LHCN-M2 (cell line): ENCODE measurements around the gene ZNF407. TPM values are rescaled to one million over a fixed set of nuclear protein-coding genes. Genes with fewer than 3 reads are reported as not detected.
"Not testable (repeated sequence)": the region's sequence is repeated elsewhere in the genome, so short reads cannot be mapped to it uniquely, and the experiment has no call there.

ENCODE experiments used
- DNase-seq: peaks from one replicate; pipeline ENCODE4 v3.0.0-alpha.2; 2012; ENCODE audit warnings: low read depth
- polyA plus RNA-seq: library from polyadenylated mRNA; unstranded; fragments of >200 nt; gene quantifications from one replicate; pipeline ENCODE4 v1.2.1, GENCODE V29; 2012; ENCODE audit warnings: missing spikeins
- total RNA-seq: library from RNA; depleted of rRNA; stranded (reverse); fragments of >200 nt; gene quantifications from 2 replicates; pipeline ENCODE4 v1.2.3, GENCODE V29; 2014; rRNA removed

The ZNF407 gene, protein sequence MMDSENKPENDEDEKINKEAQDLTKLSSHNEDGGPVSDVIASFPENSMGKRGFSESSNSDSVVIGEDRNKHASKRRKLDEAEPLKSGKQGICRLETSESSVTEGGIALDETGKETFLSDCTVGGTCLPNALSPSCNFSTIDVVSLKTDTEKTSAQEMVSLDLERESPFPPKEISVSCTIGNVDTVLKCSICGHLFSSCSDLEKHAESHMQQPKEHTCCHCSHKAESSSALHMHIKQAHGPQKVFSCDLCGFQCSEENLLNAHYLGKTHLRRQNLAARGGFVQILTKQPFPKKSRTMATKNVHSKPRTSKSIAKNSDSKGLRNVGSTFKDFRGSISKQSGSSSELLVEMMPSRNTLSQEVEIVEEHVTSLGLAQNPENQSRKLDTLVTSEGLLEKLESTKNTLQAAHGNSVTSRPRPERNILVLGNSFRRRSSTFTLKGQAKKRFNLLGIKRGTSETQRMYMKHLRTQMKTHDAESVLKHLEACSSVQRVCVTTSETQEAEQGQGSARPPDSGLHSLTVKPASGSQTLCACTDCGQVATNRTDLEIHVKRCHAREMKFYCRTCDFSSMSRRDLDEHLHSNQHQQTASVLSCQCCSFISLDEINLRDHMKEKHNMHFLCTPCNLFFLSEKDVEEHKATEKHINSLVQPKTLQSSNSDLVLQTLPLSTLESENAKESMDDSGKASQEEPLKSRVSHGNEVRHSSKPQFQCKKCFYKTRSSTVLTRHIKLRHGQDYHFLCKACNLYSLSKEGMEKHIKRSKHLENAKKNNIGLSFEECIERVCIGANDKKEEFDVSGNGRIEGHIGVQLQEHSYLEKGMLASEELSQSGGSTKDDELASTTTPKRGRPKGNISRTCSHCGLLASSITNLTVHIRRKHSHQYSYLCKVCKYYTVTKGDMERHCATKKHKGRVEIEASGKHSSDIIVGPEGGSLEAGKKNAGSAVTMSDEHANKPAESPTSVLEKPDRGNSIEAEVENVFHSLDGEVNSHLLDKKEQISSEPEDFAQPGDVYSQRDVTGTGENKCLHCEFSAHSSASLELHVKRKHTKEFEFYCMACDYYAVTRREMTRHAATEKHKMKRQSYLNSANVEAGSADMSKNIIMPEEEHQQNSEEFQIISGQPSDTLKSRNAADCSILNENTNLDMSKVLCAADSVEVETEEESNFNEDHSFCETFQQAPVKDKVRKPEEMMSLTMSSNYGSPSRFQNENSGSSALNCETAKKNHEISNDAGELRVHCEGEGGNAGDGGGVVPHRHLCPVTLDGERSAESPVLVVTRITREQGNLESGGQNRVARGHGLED (N-terminal part only)
- total RNA-seq: 7.2 and 9.5 TPM in 2 replicates
- 3.1 TPM for polyA plus RNA-seq

DNA sequence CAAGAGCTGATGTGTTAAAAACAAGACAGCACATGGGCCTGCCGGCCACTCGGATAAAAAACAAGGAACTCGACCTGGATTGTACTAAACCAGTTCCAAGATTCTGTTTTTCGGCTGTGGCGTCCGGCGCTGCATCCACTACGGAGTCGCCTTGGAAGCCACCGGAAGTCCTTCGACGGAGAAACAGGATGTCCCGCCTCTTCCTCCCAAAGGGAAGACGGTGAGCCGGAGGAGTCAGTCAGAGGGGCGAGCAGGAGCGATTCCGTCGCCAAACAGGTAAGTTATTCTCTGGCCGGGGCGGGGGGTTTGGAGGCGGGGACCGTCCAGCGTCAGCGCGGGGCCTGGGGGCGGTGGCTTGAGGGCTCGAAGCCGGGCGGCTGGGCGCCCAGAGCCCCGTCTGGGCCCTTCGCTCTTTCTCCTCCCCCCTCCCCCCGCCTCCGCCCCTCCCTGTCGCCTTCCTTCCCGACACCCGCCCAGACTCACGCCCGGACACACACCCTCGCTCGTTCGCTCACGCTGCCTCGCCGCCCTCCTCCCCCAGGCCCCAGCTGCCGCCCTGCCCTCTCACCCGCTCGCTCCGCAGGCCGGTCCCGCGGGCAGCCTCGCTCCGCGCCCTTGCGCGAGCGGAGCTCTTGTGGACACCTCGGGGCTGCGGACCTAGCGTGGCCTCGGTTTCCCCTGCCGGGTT, at the start of gene ZNF407:
Gene ZNF407 (plus strand): TSS at position 209 of the 688 bp plus-strand sequence. CDS start 33,150 bp downstream, outside the sequence.
- peak; percentile 87 for DNase-seq

DNA sequence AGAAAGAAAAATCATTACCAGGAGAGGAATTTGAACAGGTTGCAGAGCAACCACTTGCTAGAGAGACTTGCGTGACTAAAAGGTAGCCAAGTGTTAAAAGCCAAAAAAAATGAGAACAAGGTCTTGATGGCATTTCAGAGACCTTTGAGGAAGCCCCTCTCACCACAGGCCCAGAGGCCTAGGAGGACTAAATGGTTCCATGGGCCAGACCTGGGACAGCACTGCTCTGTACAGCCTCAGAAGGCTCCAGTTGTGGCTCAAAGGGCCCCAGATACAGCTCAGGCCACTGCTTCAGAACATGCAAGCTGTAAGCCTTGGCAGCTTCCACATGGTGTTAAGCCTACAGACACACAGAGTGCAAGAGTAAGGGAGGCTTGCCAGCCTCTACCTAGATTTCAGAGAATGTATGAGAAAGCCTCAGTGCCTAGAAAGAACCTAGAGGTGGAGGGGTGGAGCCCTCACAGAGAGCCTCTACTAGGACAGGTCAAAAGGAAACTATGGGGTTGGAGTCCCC, 48.0 kb upstream of the ZNF407 start:
- DNase-seq: no peak

DNA sequence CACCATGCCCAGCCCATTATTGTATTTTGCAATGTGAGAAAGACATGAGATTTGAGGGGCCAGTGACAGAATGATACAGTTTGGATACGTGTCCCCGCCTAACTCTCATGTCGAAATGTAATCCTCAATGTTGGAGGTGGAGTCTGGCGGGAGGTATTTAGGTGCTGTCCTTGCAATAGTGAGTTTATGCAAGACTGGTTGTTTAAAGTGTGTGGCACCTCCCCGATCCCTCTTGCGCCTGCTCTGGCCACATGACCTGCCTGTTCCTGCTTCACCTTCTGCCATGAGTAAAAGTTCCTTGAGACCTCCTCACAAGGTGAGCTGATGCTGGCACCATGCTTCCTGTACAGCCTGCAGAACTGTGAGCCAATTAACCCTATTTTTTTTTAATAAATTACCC, 46.8 kb upstream of the ZNF407 start:
- no peak for DNase-seq

DNA sequence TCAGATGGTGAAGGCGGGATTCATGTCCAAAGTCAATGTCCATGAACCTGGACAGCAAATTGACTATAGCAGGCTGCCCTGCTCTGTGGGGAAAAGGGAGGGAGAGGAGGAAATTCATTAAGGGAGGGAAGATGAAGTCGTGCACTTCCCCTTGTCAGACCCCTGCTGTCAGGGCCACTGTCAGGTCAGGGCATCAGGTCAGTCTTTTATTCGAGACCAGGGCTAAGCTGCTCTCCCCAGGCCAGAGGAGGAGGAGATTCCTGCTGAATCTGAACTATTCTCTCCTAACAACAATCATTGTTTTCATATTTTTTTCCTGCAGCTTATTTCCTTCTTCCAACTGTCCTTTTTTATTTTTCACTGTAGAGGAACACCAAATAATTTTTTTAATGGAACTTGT, 46.2 kb upstream of the ZNF407 start:
- DNase-seq: no peak

GRCh38 chr18:74551936-74552555, 45.6 kb upstream of the ZNF407 start:
- peak; percentile 67 for DNase-seq

GRCh38 chr18:74556126-74556525, 41.5 kb upstream of the ZNF407 start:
- no peak for DNase-seq

- DNase-seq: no peak
Observed at GRCh38 chr18:74558096-74558495, 39.6 kb upstream of the ZNF407 start.

- no peak for DNase-seq
Observed at GRCh38 chr18:74562131-74562730, 35.4 kb upstream of the ZNF407 start.

GRCh38 chr18:74562775-74563174, 34.9 kb upstream of the ZNF407 start:
- no peak for DNase-seq

DNA sequence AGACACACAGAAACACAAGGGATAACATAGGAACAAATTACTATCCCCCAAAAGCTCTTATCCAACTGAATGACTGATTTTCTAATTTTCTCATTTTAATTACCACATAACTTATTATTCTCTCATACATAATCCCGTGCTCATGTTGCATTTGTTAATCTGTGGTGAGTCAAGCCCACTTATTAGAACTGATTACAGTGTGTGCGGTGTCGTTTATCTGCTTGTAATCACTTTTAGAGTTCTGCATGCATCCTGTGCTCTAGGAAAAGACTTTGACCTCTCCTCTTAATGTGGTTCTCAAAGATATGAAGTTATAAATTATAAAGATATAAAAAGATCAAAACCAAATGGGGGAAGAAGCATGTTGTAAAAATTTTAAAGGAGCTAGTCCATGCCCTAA, 33.7 kb upstream of the ZNF407 start:
- no peak for DNase-seq

GRCh38 chr18:74565164-74565563, 32.5 kb upstream of the ZNF407 start:
- DNase-seq: not testable (repeated sequence)

GRCh38 chr18:74565993-74566392, 31.7 kb upstream of the ZNF407 start:
- DNase-seq: not testable (repeated sequence)

GRCh38 chr18:74567822-74568221, 29.8 kb upstream of the ZNF407 start:
- no peak for DNase-seq

GRCh38 chr18:74569401-74569800, 28.3 kb upstream of the ZNF407 start:
- no peak for DNase-seq

- DNase-seq: no peak
Observed at GRCh38 chr18:74570266-74570665, 27.4 kb upstream of the ZNF407 start.

DNA sequence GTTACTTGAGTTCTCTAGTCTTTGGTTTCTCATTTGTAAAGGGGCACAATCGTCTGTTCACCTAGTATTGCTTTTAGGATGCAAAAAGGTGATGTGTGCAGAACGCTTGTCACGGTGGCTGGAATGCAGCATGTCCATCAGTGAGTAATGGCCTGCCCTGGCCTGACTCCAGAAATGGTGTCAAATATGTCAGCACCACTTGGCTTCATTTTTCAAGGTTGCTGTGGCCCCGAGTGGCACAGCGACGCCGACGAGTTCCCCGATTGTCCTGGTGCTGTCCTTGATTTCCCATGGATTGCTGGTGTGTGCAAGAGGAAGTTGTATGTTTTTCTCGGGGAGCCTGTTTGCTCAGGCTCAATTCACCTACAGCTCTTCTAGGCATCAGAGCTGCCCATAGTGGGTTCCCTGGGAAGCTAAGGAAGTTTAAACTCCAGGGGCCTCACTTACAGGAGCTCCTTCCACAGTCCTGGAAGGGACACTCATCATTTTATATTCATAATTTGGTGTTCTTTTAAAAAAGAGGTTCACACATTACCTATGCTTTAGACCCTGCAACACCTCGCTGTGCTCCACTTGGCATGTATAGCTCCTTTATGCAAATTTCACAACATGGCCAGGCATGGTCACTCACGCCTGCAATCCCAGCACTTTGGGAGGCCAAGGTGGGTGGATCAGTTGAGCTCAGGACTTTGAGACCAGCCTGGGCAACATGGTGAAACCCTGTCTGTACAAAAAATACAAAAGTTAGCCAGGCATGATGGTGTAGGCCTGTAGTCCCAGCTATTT, 25.6 kb upstream of the ZNF407 start:
- DNase-seq: no peak

- no peak for DNase-seq
Observed at GRCh38 chr18:74573053-74573452, 24.6 kb upstream of the ZNF407 start.

DNA sequence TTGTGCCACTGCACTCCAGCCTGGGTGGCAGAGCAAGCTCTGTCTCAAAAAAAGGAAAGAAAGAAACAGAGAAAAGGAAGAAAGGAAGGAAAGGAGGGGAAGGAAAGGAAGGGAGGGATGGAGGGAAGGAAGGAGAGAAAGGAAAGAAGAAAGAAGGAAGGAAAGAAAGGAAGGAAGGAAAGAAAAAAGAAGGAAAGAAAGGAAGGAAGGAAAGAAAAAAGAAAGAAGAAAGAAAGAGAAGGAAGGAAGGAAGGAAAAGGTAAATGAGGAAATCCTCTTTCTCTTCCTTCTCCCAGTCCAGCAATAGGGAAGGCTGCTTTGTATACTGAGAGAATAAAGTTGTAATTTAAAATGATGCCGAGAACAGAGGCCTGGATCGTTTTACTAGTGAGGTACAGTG, 22.8 kb upstream of the ZNF407 start:
- no peak for DNase-seq

DNA sequence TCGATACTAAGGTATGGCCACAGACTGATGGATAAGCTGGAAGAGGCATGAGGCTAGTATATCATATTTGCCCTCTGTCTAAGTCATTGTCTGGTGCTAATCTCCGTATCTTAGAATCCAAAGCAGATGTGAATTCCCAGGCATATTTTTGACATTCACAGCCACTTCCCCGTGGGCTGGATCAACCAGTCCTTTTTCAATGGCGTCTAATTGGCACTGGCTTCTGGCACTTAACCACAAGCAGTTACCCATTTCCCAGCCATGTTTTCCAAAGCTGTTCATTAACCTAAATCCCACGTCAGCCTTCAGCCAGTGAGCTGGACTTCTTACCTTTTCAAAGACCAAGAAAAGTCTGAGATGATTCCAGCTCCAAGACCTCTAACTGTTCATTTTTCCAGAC, 20.7 kb upstream of the ZNF407 start:
- no peak for DNase-seq
